ENCODE results near the gene ZNF687.
A peak's percentile ranks its signal among the peaks of the same experiment; 100 is the strongest.

Gene ZNF687

GRCh38 chr1:151325646-151326429, 43.7 kb downstream of the ZNF687 start:
- no peaks in the 10 kb centered on the region for H3K27me3 ChIP-seq (ENCODE audit: insufficient read depth, low read length, poor library complexity)
- ATAC-seq (ENCODE audit: insufficient read depth, low read depth): no peak
- no peaks in the 10 kb centered on the region for H3K9me3 ChIP-seq (ENCODE audit: insufficient read depth, low read length, severe bottlenecking)
- H2AFZ ChIP-seq (ENCODE audit: low read depth, low read length): no peak overlapping the region
- H3K9ac ChIP-seq (ENCODE audit: low read depth, low read length): peak overlapping the region; percentile 78
- peaks cover 30% of the 10 kb centered on the region for H3K4me1 ChIP-seq (ENCODE audit: insufficient read depth, low read length)
- H3K4me3 ChIP-seq (ENCODE audit: low read depth in 1 of 2, low read length in 2 of 2): peak overlapping the region; percentile 55 to 66; a peak in 3 of 4 replicates
- TF ChIP-seq CTCF (IDR thresholded peaks at IDR 0.05; ENCODE audit: borderline replicate concordance, extremely low read depth, low read length, poor library complexity, severe bottlenecking) (no peak), EZH2 (IDR thresholded peaks at IDR 0.05; ENCODE audit: borderline replicate concordance, low read depth, low read length, severe bottlenecking) (no peak)
- H3K27ac ChIP-seq (ENCODE audit: low read length): peak overlapping the region; percentile 89
- H3K79me2 ChIP-seq (ENCODE audit: insufficient read depth, low read length): peaks cover 40% of the 10 kb centered on the region
- H3K36me3 ChIP-seq (ENCODE audit: insufficient read depth, low read length): peaks cover 34% of the 10 kb centered on the region
- peaks cover 6% of the 10 kb centered on the region; the same call in 1 of the 2 replicates for H4K20me1 ChIP-seq (ENCODE audit: insufficient read depth, low read length)
- peak overlapping the region; percentile 88 for H3K4me2 ChIP-seq (ENCODE audit: insufficient read depth, low read length)
- DNase-seq: no peak

DNA sequence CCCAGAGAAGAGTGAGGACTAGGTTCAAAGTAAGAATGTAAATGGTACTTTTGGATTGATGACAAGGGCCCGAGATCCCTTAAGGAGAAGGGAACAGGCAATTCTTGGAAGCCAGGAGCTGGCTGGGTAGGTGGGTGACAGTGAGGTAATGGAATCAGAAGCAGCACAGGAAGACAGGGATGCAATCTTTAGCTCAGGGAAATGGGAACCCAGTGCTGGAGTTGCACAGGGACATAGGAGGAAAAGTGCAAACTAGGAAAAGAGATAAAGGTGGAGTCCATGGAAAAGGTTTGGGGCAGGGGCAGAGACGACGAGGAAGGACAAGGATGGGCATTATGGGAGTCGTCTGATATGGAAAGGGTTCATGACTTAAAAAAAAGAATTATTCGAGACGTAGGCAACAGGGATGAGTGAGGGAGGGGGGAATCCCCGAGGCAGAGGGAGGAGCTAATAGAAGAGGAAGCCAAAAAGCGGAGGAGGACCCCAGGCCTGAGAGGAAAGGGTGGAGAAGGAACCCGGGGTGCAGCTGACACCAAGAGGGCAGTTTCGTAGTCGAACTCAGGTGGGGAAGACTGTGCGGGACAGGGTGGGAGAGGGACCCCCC, 44.6 kb downstream of the ZNF687 start:
- Histone ChIP-seq H3K36me3 (ENCODE audit: insufficient read depth, low read length) (peaks cover 31% of the 10 kb centered on the region), H2AFZ (ENCODE audit: low read depth, low read length) (peak overlapping the region; percentile 86), H3K4me1 (ENCODE audit: insufficient read depth, low read length) (peaks cover 30% of the 10 kb centered on the region), H3K27ac (ENCODE audit: low read length) (peak overlapping the region; percentile 89), H3K9ac (ENCODE audit: low read depth, low read length) (peak overlapping the region; percentile 78), H4K20me1 (ENCODE audit: insufficient read depth, low read length) (peaks cover 6% of the 10 kb centered on the region; the same call in 1 of the 2 replicates), H3K27me3 (ENCODE audit: insufficient read depth, low read length, poor library complexity) (no peaks in the 10 kb centered on the region), H3K4me3 (ENCODE audit: low read depth in 1 of 2, low read length in 2 of 2) (peak overlapping the region; percentile 55 to 66), H3K4me2 (ENCODE audit: insufficient read depth, low read length) (peak overlapping the region; percentile 88), H3K9me3 (ENCODE audit: insufficient read depth, low read length, severe bottlenecking) (no peaks in the 10 kb centered on the region), H3K79me2 (ENCODE audit: insufficient read depth, low read length) (peaks cover 38% of the 10 kb centered on the region)
- ATAC-seq (ENCODE audit: insufficient read depth, low read depth) (peak; percentile 51), DNase-seq (peak; percentile 68)
- TF ChIP-seq CTCF (IDR thresholded peaks at IDR 0.05; ENCODE audit: borderline replicate concordance, extremely low read depth, low read length, poor library complexity, severe bottlenecking) (no peak), EZH2 (IDR thresholded peaks at IDR 0.05; ENCODE audit: borderline replicate concordance, low read depth, low read length, severe bottlenecking) (no peak)

DNA sequence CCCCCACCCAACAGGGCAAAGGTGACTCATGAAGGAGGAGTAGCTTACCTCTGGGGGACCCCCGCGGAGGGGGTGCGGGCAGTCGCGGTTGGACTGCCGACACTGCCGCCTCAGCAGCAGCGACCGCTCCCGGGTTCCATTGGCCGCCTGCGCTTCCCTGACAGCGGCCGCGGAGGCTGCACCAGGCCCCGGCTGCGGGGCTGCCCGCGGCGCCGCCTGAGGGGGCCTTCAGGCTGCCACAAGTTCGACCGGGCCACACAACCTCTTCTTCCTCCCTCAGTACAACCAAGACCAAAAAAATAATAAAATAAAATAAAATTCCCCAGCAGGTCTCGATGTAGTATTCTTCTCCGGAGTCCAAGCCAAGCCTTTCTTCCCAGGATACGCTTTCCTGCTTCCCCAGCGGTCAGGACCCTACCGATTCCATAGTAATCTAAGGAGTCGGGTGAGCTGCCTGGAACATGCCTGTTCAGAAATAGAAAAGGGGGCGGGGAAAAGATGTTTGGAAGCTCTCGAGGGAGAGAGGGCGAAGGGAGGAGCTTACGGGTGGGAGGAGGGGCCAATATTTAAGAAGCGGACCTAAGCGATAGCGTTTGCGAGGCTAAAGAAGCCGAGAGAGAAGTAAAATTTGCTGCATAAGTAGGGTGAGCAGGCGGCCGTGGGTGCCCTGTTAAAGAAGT, 45.3 kb downstream of the ZNF687 start, which contains the start of gene PI4KB:
Gene PI4KB (minus strand): TSS at position 194 of the 680 bp plus-strand sequence. CDS start 10,935 bp downstream, outside the sequence.
- Histone ChIP-seq H3K9me3 (ENCODE audit: insufficient read depth, low read length, severe bottlenecking) (no peaks in the 10 kb centered on the region), H3K9ac (ENCODE audit: low read depth, low read length) (peak within 1 kb of the TSS; percentile 78), H3K36me3 (ENCODE audit: insufficient read depth, low read length) (peaks cover 25% of the 10 kb centered on the region), H3K4me1 (ENCODE audit: insufficient read depth, low read length) (peaks cover 27% of the 10 kb centered on the region), H3K27ac (ENCODE audit: low read length) (peak within 1 kb of the TSS; percentile 89), H4K20me1 (ENCODE audit: insufficient read depth, low read length) (peaks cover 6% of the 10 kb centered on the region; the same call in 1 of the 2 replicates), H3K27me3 (ENCODE audit: insufficient read depth, low read length, poor library complexity) (no peaks in the 10 kb centered on the region), H3K4me2 (ENCODE audit: insufficient read depth, low read length) (peak within 1 kb of the TSS; percentile 88), H2AFZ (ENCODE audit: low read depth, low read length) (peak within 1 kb of the TSS; percentile 86), H3K79me2 (ENCODE audit: insufficient read depth, low read length) (peaks cover 36% of the 10 kb centered on the region), H3K4me3 (ENCODE audit: low read depth in 1 of 2, low read length in 2 of 2) (peak within 1 kb of the TSS; percentile 55 to 66)
- ATAC-seq (ENCODE audit: insufficient read depth, low read depth): peak; percentile 96
- no peak for TF ChIP-seq CTCF (IDR thresholded peaks at IDR 0.05; ENCODE audit: borderline replicate concordance, extremely low read depth, low read length, poor library complexity, severe bottlenecking)
- TF ChIP-seq EZH2 (IDR thresholded peaks at IDR 0.05; ENCODE audit: borderline replicate concordance, low read depth, low read length, severe bottlenecking): no peak
- DNase-seq: peak; percentile 96
